Stimulated activated CD8-positive, alpha-beta memory T cell treated with anti-CD3 and anti-CD28 coated beads, Interleukin-12 subunit alpha, Interleukin-12 subunit beta, amount 100 ng/mL, for 24 hours (primary cell): ENCODE data around the gene BASP1.
"Not testable (repeated sequence)": the region's sequence is repeated elsewhere in the genome, so short reads cannot be mapped to it uniquely, and the experiment has no call there.

Experiments
- DNase-seq: peaks from one replicate; pipeline ENCODE4 v3.0.0-alpha.2; 2020; ENCODE audit errors: extremely low read depth

The BASP1 gene

DNA sequence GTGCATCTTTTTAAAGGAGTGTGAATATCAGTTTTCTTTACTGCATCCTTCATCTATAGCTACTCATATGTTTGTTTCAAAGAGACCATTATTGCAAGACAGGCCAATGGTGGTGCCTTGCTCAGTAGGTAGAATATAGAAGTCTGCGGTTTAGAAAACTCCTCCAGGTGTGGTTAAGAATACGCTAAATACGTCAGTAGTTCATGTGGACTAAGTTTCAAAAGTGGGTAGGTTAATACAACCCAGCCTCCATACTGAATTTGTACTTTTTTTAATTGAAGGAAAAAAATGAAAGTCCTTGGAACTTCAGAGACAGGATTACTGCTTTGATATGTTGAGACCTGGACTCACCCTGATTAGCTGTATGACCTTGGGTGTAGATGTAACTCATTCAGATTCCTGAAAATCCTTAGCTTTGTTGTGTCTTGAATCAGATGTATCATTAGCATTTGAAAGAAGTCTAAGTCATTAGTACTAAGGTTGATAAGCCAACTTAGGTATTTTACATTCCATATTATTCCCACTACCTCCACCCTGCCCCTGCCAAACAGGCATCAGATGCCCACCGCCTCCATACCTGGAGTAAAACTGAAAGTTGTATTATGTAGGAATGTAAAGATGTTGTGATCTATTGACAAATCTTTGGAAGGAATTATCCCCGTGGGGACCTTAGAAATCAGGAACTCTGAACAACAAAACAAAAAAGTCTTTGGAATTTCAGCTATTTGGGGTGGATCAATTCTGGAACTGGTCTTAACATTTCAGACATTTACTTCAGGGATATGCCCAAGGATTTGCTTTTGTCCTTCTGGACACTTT lies 6.1 kb downstream of the BASP1 start:
- DNase-seq = no peak

DNA sequence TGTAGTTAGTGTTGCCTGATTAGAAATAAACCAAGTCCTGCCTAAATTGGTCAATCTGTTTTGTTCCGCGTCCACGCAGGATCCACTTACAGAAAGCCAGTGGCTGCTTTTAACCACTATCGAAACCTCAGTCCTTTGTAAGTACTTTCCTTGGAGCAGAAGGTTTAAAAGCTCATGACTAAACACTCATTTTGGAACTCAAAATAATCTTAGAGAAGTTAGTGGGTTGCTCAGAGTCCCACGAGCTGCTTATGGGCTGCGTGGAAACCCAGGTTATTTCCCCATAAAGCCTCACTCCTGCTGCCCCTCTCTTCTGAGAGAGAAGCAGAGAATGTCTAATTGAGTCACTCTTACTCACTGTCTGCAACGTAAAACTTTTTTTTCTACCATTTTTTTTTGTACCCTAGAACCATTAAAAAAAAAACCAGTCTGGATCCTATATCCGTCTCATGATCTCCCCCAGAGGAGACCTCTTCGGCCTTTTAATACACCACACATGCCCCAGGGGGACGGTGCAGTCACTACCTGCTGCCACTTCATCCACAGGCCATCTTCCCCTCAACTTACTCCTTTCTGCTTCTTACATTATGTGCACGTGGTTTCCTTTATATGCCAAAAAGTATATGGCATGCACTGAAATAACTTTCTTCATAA lies 7.6 kb downstream of the BASP1 start:
- DNase-seq = no peak

GRCh38 chr5:17225520-17225919 lies 8.1 kb downstream of the BASP1 start:
- DNase-seq = no peak

DNA sequence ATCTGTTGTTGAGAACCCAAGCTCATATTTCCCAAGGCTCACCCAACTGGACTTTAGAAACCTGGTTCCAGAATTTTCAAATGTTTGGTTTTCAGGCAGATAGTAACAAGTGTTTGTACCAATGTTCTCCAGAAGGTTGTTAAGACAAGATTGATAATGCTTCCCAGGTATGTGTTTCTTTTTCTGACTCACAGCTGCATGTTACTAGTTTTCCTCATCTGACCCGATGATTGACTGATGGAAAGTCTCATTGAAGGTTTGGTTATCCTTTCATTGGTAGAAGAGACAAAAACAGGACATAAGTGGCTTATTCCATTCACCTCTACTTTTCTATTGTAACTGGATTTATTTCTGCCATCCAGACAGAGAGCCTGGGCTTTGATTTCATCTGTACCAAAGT lies 10.4 kb downstream of the BASP1 start:
- DNase-seq = no peak

DNA sequence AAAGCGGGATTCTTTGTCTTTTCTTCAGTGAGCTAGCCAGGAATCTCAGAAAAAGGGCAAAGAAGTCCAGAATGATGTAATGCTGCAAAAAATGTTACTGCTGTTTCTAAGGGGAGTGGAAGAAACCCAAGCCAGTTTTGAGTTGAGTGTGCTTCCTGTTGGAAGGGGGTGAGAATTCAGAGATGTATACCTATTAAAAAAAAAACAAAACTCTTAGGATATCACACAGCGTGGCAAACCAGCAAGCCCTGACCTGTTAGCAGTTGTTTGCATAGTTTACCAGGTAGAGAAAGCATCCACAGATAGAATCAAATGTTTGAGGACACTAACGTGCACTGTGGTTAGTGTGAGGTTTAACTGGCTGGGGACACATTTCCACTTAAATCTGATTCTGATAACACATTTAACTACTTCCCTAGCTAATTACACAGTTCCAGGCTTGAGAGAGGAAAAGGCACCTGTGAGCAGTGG lies 11.4 kb downstream of the BASP1 start:
- DNase-seq = no peak

DNA sequence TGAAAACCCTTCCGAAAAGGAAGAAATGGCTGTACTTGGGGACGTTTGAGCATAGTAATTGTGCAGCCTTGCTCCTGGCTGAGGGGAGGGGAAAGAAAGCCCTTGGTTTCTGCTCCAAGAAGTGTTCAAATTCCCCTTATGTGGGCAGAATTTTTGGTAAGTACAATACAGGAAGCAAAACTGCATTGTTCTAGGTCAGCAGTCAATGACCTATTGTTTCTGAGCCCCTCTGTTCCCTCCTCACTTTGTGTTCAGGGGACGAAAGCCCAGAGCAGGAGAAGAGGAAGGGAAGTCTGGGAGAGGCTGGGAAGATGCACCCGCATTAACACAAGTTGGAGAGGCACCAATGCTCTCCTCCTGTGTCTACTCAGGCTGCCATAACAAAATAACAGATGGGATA lies 11.9 kb downstream of the BASP1 start:
- no peak for DNase-seq

- DNase-seq = no peak
These were observed 12.8 kb downstream of the BASP1 start for GRCh38 chr5:17230191-17230590.

DNA sequence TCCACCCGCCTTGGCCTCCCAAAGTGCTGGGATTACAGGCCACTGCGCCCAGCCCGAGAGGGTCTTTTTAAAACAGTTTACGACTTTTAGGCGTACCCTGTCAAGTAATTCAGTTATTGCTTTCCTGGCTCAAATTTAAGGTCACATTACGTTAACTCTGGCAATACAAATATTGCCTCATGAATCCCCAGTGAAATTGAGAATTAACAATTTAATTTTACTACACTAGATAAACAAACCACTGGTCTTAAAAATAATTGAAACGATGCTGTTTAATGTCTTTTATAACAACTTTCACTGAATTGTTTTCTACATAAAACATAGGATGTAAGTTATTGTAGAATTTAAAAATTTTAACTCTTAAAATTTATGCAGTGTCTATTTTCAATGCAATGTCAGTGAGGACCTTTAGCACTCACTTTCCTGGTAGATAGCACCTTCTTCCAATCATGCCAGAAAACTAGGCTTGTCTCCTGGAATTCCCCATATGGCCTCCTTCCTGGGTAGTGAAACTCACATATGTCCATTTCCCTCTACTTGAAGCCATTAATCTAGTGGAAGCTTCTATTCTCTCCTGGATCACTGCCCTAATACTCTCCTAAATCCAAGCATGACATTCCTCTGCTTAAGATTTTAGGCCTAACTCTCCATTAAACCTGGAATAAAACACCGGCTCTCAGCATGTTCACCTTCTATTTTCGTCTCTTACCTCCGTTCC lies 13.5 kb downstream of the BASP1 start:
- DNase-seq = no peak

GRCh38 chr5:17232405-17232804 lies 15.0 kb downstream of the BASP1 start:
- DNase-seq = no peak

- DNase-seq = no peak
These were observed 16.1 kb downstream of the BASP1 start for GRCh38 chr5:17233488-17233887.

- DNase-seq = no peak
These were observed 16.9 kb downstream of the BASP1 start for GRCh38 chr5:17234374-17234773.

- DNase-seq = no peak
These were observed 18.4 kb downstream of the BASP1 start for GRCh38 chr5:17235731-17236330.

DNA sequence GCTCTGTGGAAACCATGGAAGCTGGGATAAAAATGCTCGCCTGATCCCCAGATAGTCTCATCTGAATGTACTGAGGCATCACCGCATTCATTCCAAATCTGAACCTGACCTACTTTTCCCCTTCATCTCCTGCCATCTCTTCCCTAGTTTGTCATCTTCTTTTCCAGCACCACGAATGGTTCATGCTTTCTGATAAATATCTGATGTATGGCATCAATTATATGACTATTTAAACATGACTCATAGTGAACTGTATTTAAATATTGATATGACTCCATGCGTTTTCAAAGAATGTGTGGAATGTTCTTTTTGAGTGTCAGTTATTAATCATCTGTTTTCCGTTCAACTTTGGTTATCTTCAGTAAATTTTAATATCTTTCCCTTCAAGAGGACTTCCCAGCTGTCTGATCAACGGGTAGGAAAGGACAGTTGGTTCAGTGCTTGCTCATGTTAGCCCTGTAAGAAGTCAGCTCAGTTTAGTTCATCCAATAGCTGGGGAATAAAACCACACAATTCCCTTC lies 21.1 kb downstream of the BASP1 start:
- no peak for DNase-seq

DNA sequence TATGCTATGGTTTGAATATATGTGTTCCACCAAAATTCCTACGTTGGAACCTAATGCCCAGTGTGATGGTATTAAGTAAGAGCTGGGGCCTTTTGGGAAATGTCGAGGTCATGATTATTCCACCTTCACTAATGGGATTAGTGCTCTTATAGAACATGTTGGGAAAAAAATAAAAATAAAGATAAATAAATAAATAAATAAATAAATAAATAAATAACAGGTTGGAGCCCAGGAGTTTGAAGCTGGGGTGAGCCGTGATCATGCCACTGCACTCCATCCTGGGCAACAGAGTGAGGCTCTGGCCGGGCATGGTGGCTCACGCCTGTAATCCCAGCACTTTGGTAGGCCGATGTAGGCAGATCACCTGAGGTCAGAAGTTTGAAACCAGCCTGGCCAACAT lies 22.5 kb downstream of the BASP1 start:
- no peak for DNase-seq

GRCh38 chr5:17240487-17240886 lies 23.1 kb downstream of the BASP1 start:
- DNase-seq = no peak

GRCh38 chr5:17241635-17242034 lies 24.2 kb downstream of the BASP1 start:
- no peak for DNase-seq

- DNase-seq = no peak
These were observed 26.0 kb downstream of the BASP1 start for GRCh38 chr5:17243287-17244063.

DNA sequence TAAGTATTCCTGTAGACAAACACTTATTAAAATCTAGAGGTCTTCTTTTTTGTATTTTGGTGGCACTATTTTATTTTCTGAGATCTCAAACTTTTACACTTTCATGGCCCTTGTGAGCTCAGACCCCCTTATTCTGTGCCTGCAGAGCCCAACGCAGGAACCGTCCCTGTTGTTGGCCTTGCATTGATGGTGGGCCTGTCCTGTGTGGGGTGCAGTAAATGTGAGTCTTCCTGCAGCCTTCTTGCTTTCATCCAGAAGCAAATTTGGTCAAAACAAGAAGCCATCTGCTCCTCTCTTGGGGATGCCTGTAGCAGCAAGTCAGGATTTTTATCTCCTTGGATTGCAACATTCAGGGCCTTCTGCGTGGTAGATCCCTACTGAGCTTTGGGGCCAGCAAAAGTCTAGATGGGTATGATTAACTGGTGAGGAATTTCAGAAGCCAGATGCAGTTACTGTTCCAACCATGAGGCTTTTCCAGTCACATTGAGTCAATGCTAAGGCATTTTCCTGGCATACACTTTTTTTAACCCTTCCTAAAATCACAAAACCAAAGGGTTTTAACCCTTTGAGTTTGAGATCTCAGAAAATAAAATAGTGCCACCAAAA lies 31.7 kb downstream of the BASP1 start:
- DNase-seq = no peak

DNA sequence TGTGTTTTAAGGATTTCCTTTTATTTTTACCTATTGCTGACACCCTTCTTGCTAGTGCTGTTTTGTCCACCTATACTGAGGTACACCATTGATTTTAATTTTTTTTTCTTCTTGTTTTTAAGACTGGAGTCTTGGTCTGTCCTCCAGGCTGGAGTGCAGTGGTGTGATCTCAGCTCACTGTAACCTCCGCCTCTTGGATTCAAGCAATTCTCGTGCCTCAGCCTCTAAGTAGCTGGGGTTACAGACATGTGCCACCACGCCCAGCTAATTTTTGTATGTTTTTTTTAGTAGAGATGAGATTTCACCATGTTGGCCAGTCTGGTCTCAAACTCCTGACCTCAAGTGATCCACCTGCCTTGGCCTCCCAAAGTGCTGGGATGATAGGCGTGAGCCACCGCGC lies 32.4 kb downstream of the BASP1 start:
- DNase-seq = not testable (repeated sequence)

DNA sequence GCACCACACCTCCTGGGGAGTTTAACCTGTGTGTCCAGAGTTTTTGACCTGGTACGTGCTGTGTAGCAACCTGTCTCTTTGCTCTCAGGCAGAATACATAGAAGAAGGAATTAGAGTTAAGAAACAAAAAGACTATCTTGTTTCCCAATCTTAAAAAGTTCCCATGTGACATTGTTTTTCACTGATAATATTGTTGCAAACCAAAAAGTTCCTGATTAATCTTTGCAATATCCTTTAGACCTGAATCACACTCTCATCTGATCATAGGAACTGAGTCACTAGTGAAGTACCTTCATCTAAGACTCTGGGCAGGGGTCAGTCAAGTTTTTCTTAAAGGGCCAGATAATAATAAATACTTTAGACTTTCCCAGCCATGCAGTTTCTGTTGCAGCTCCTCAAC lies 35.1 kb downstream of the BASP1 start:
- DNase-seq = no peak

GRCh38 chr5:17255471-17256021 lies 38.1 kb downstream of the BASP1 start:
- DNase-seq = no peak
